Transverse colon (tissue), 4 donors: ENCODE measurements around the gene TBATA. TPM values are rescaled to one million over a fixed set of nuclear protein-coding genes. Genes with fewer than 3 reads are reported as not detected.
"Not testable (repeated sequence)": the region's sequence is repeated elsewhere in the genome, so short reads cannot be mapped to it uniquely, and the experiment has no call there.

Experiments used
- DNase-seq: peaks from one replicate; pipeline ENCODE4 v3.0.0-alpha.2; 2019
- H3K27ac ChIP-seq, 4 donors: fragments of 200-600 bp; sonication (generic); 2 replicates each; pipeline ENCODE4 v1.5.1; 2016 to 2018; ENCODE audit warnings: inconsistent platforms in 4 of 4
- H3K27me3 ChIP-seq: fragments of 200-600 bp; sonication (generic); 2 replicates; pipeline ENCODE4 v1.5.1; 2017; ENCODE audit warnings: inconsistent platforms
- H3K36me3 ChIP-seq, 4 donors: fragments of 200-600 bp; sonication (generic); 2 replicates each; pipeline ENCODE4 v1.5.1; 2017 to 2019; ENCODE audit warnings: inconsistent platforms in 4 of 4
- H3K4me1 ChIP-seq, 4 donors: fragments of 200-600 bp; sonication (generic); 2 replicates each; pipeline ENCODE4 v1.5.1; 2017 to 2020; ENCODE audit warnings: inconsistent platforms in 4 of 4
- H3K4me3 ChIP-seq, 4 donors: fragments of 200-600 bp; sonication (generic); 1 replicate in 1 of 4; 2 replicates in 3 of 4; pipeline versions ENCODE4 v1.5.1 to v1.6.1; 2017 to 2019; ENCODE audit warnings: inconsistent platforms in 4 of 4
- H3K9me3 ChIP-seq, 2 donors: fragments of 200-600 bp; sonication (generic); 2 replicates each; pipeline ENCODE4 v1.5.1; 2017 to 2019; ENCODE audit warnings: inconsistent platforms in 2 of 2
- CTCF ChIP-seq, 5 experiments: fragments of 200-600 bp in 3 of 5; fragments of 450-650 bp in 2 of 5; sonication (generic) in 3 of 5; IDR thresholded peaks; 1 replicate in 2 of 5; 2 replicates in 3 of 5; pipeline ENCODE4 v1.5.1; 2016 to 2017; ENCODE audit warnings: antibody characterized with exemption in 5 of 5, inconsistent platforms in 3 of 5, mild to moderate bottlenecking in 2 of 5, moderate library complexity in 1 of 5
- EP300 ChIP-seq: sonication (generic); formaldehyde crosslinking; IDR thresholded peaks from one replicate; pipeline ENCODE4 v1.6.1; 2017; ENCODE audit warnings: antibody characterized with exemption, low read depth
- POLR2A ChIP-seq: fragments of 450-650 bp; IDR thresholded peaks from one replicate; pipeline ENCODE4 v1.6.1; 2016; ENCODE audit warnings: antibody characterized with exemption, mild to moderate bottlenecking, moderate library complexity
- POLR2AphosphoS5 ChIP-seq, 3 donors: sonication (generic); formaldehyde crosslinking; IDR thresholded peaks; one replicate each; pipeline ENCODE4 v1.6.1; 2016; ENCODE audit warnings: antibody characterized with exemption in 3 of 3
- WGBS, 2 donors: methylation state at CpG; one replicate each; pipeline ENCODE4 v1.1.5; 2018; ENCODE audit warnings: low coverage in 1 of 2; 5-methylcytosine and 5-hydroxymethylcytosine counted together
- in situ Hi-C, 4 donors: fragments of 200-750 bp; cut with MboI; loops; one replicate each; pipeline versions ENCODE4 v1.15.0 to v1.15.1; 2017; ENCODE audit warnings: low sequenced_read_pairs in 3 of 4, low pct_ligation_motif_present in 1 of 4, low pct_unique_long_range_greater_than_20kb in 1 of 4
- intact Hi-C: fragments of 100-400 bp; cut with DNase I; formaldehyde crosslinking; loops from one replicate; pipeline ENCODE4 v1.15.1; 2023; ENCODE audit warnings: low total_unique reads
- total RNA-seq, 4 donors: library from RNA; depleted of rRNA; stranded (reverse); fragments of >200 nt; gene quantifications; one replicate each; pipeline ENCODE4 v1.1.0, GENCODE V29; 2016

The TBATA gene
- total RNA-seq, 4 donors from 2014 or later, result not detected

- TF ChIP-seq CTCF (IDR thresholded peaks at IDR 0.05), result no peak
- no peak for TF ChIP-seq EP300
- TF ChIP-seq POLR2AphosphoS5 (IDR thresholded peaks at IDR 0.05), result no peak
- no peak for TF ChIP-seq POLR2A
- H3K36me3 ChIP-seq, result no peaks in the 10 kb centered on the region
- intact Hi-C loops, result no loop called here
- no peak for DNase-seq
- no peaks in the 10 kb centered on the region for H3K27me3 ChIP-seq
- H3K4me1 ChIP-seq, result no peaks in the 10 kb centered on the region
- in situ Hi-C loops, result loop anchor here in 2 of 4 donors (25.0 kb wide), 1 partner anchor 308 kb away; no protein-coding TSS in a partner anchor
- H3K27ac ChIP-seq, result no peak overlapping the region
- H3K9me3 ChIP-seq, result no peaks in the 10 kb centered on the region
- H3K4me3 ChIP-seq, result no peak overlapping the region
- WGBS, 2 donors, result 92 to 100% methylated on average over 1 to 2 of the region's 2 CpGs
Observed at GRCh38 chr10:70770001-70770400, 15.2 kb downstream of the TBATA start.

GRCh38 chr10:70769121-70769520 lies 16.1 kb downstream of the TBATA start:
- in situ Hi-C loops (loop anchor here in 3 of 4 donors (10.0 to 25.0 kb wide), 2 partner anchors 224 to 307 kb away; no protein-coding TSS in a partner anchor), intact Hi-C loops (no loop called here)
- 73 to 75% methylated on average over 4 of the region's 4 CpGs for WGBS, 2 donors
- DNase-seq, result no peak
- no peak overlapping the region for H3K4me3 ChIP-seq
- no peak overlapping the region for H3K27ac ChIP-seq
- H3K36me3 ChIP-seq, result no peaks in the 10 kb centered on the region
- H3K27me3 ChIP-seq, result no peaks in the 10 kb centered on the region
- TF ChIP-seq CTCF (IDR thresholded peaks at IDR 0.05) (no peak), POLR2A (no peak), POLR2AphosphoS5 (IDR thresholded peaks at IDR 0.05) (no peak), EP300 (no peak)
- no peaks in the 10 kb centered on the region for H3K9me3 ChIP-seq
- H3K4me1 ChIP-seq, result no peaks in the 10 kb centered on the region

- H3K4me3 ChIP-seq, H3K27me3 ChIP-seq, H3K9me3 ChIP-seq, DNase-seq, H3K36me3 ChIP-seq, H3K4me1 ChIP-seq, intact Hi-C loops, H3K27ac ChIP-seq: not testable (repeated sequence)
- in situ Hi-C loops, result loop anchor here in 3 of 4 donors (10.0 to 25.0 kb wide), 2 partner anchors 223 to 306 kb away; no protein-coding TSS in a partner anchor
- 64 to 69% methylated on average over 5 to 6 of the region's 6 CpGs for WGBS, 2 donors
Observed at GRCh38 chr10:70768026-70768685, 17.0 kb downstream of the TBATA start.

GRCh38 chr10:70765794-70766594 lies 19.2 kb downstream of the TBATA start:
- no peaks in the 10 kb centered on the region for H3K27me3 ChIP-seq
- 91 to 100% methylated on average over 1 to 8 of the region's 8 CpGs for WGBS, 2 donors
- H3K9me3 ChIP-seq, result no peaks in the 10 kb centered on the region
- no peaks in the 10 kb centered on the region for H3K36me3 ChIP-seq
- in situ Hi-C loops, result loop anchor here in 3 of 4 donors (10.0 to 25.0 kb wide), 2 partner anchors 221 to 304 kb away; no protein-coding TSS in a partner anchor
- TF ChIP-seq CTCF (IDR thresholded peaks at IDR 0.05), result no peak
- TF ChIP-seq EP300, result no peak
- TF ChIP-seq POLR2AphosphoS5 (IDR thresholded peaks at IDR 0.05), result no peak
- TF ChIP-seq POLR2A, result no peak
- no peaks in the 10 kb centered on the region for H3K4me1 ChIP-seq
- no peak overlapping the region for H3K27ac ChIP-seq
- no peak overlapping the region for H3K4me3 ChIP-seq
- intact Hi-C loops, result no loop called here
- no peak for DNase-seq
